ENCODE results near the gene CELSR1. TPM values are rescaled to one million over a fixed set of nuclear protein-coding genes. Genes with fewer than 3 reads are reported as not detected.

The CELSR1 gene
- total RNA-seq, 1 donor from 2014 or later, result 18.6 TPM

DNA sequence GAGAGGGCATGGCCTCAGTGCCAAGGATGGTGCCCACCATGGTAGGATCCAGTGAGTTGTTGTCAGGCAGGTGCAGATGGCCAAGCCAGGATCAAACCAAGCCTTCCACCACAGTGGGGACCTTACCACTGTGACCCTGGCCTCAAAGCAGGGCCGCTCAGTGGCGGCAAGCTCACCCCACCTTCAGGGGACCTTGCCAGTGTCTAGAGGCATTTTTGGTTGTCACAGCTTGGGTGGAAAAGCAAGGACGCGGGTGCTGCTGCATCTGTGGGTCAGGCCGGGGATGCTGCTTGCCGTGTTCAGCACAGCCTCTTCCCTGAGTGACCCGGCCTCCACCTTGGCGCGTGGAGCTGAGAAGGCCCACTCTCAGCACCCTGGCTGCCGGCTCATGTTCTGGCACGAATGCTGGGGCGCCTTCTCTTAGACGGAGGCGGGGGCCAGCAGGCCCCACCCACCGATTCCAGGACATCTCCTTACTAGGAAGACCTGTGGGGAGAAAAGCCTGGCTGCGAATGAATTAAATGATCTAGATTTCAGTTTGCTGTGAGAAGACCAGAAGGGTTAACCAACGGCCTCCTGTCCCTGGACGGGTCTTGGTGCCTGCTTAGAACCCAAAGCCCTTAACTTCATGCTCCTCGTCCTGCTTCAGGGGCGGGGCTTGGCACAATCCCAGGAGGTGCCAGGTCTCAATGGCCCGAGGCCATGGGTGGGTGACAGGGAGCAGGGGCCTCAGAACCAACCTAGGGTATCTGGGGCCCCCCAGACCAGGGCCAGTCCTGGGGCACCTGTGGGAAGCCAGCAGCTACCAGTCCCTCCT, 183.0 kb downstream of the CELSR1 start:
- DNase-seq (ENCODE audit: low read depth in 2 of 2), result no peak

- no peak for DNase-seq (ENCODE audit: low read depth in 2 of 2)
Measured at GRCh38 chr22:46353483-46354105, 183.8 kb downstream of the CELSR1 start.

DNA sequence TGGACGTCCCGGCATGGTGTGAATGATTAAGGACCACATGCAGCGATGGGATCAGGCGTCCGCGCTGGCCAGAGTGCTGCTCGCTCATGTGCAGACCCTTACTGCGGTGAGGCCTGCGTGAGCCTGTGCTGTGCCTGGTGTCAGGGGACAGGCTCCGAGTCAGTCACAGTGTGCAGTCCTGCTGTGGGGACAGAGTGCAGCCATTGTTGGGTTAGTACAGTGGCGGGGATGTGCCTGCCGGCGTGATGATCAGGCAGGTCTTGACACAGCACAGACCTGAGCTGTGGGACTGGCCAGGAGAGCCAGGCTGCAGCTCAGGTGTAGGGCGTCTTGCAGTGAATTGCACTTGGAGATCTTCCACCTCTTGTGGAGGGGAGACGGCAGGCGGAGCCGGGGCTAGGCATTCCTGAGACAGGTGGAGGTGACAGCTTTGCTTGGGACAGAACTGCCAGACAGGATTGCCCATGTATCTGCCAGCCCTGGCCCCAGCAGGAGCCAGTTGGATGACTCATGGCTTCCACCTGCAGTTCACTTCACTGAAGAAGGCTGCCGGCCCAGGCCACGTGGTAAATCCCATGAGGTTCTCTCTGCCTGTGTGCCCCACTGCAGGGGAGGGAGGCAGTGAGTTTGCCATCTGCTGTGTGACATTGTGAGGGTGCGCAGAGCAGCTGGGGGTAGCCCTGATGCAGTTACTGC, 184.6 kb downstream of the CELSR1 start:
- peak in 1 of 2 donors; percentile 78 for DNase-seq (ENCODE audit: low read depth in 2 of 2)

DNA sequence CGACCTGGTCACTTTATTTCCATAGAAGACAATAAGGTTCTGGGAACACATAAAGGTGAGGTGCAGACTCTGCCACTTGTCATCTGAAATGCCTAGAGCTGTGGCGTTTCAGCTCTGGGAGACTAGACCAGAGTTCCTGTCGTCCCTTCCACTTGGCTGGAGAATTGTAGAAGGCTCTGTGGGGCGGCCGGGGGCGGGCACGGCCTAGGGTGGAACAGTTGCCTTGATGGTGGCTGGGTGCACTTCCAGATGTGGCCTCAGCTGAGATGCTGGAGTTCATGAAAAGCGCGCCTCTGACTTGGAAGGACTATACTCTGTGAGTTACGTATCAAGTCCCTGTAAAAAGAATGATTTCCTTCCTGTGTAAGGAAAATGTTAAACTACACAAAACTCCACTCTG, 185.1 kb downstream of the CELSR1 start:
- DNase-seq (ENCODE audit: low read depth in 2 of 2), result no peak

GRCh38 chr22:46351767-46352166, 185.7 kb downstream of the CELSR1 start:
- no peak for DNase-seq (ENCODE audit: low read depth in 2 of 2)

- DNase-seq (ENCODE audit: low read depth in 2 of 2), result no peak
Measured at GRCh38 chr22:46351131-46351735, 186.2 kb downstream of the CELSR1 start.

DNA sequence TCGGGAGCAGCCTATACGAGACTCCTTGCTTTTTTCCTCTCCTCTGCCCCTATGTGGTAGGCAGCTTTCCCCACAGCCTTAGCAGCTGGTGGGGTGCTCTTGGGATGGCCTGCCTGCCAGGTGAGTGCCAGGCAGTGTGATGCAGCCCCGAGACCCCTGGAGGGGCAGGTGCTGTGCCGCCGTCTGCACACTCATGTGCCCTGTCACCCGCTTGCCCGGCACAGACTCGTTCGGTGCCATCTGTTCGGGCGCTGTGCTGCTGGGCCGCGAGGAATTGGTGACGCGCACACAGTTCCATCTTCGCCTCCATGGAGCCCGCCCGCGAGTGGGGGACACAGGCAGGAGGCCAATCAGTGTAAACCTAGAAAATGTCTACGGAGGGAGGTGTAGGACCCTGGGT, 186.8 kb downstream of the CELSR1 start:
- DNase-seq (ENCODE audit: low read depth in 2 of 2), result no peak

DNA sequence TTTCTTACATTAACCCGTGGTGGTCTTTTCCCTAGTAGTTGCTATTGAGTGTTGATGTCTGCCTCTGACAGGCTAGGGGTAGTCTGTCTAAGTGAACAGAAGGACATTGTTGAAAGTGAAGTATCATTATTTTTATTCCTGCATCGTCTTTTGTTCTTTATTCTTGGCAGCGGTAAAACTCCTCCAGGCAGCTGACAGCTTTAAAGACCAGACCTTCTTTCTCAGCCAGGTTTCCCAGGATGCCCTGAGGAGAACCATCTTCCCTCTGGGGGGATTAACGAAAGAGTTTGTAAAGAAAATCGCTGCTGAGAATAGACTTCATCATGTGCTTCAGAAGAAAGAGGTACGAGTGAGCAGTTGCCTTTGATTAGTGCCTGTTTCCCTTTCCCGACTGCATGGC, 187.3 kb downstream of the CELSR1 start:
- DNase-seq (ENCODE audit: low read depth in 2 of 2), result no peak

DNA sequence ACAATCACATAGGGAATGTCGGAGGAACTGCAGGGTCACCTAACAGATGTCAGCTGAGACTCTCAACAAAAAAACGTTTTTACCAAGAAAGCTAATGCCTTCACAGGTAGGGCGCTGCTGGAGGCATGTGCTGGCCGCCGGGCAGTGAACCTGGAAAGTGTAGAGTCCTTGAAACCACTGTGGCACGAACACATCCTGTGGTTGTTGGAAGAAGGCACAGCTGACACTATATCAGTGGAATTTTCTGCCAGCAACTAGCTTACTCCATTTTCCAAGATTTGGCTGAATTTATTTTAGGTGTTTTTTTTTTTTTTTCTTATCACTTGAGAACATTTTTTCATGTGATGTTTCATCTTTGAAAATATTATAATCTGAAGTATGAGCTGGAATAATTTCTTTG, 187.7 kb downstream of the CELSR1 start:
- DNase-seq (ENCODE audit: low read depth in 2 of 2), result no peak

GRCh38 chr22:46349238-46349637, 188.2 kb downstream of the CELSR1 start:
- no peak for DNase-seq (ENCODE audit: low read depth in 2 of 2)

GRCh38 chr22:46348099-46348695, 189.2 kb downstream of the CELSR1 start:
- DNase-seq (ENCODE audit: low read depth in 2 of 2), result no peak

GRCh38 chr22:46347646-46348045, 189.8 kb downstream of the CELSR1 start:
- DNase-seq (ENCODE audit: low read depth in 2 of 2), result no peak

DNA sequence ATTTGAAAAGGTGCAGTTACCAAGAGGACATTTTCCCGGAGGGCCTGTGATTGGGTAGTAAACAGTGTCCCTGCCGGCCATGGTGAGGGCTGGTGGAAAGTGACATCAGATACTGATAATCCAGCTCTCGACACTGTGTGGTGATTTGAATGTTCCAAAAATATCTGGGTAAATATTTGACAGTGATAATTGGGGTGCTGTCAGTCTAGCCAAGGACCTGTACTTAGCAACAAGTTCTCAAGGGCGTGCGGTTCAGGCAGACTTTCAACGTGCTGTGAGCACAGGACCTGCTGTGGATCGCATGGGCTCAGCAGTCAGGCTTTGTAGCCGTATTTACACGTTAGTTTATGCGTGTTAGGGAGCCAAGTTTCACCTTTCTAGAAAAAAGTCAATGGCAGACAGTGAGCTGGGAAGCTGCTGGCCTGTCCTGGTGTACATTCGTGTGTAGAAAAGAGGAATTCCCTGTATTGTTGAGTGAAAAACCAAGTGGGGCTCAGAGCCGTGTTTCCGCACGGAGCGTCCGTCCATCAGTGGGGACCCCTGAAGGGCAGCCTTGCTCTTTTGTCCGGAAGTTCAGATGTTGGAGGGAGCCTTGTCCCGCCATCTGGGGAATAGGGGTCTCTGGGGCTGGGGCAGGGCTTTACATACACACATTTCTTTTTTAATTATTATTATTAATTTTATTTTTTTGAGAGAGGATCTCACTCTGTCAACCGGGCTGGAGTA, 190.6 kb downstream of the CELSR1 start:
- no peak for DNase-seq (ENCODE audit: low read depth in 2 of 2)

GRCh38 chr22:46340676-46341075, 196.7 kb downstream of the CELSR1 start:
- DNase-seq (ENCODE audit: low read depth in 2 of 2), result no peak

DNA sequence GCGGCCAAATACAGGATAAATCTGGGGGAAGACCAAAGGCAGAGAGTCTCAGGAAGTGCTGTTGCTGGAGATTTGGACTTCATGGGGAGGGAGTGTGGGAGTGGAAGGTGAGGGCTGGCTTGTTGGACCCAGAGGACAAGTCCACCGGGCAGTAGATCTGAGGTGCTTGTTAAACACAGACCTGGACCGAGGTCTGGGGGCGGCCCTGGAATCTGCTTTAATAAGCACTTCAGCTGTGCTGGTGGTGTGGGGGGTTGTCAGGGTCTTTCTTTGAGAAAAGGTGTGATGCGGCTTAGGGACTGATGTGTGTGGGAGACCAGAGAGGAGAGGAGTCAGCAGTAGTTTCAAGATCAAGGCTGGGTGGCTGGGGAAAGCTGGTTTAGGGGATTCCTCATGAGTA, 197.5 kb downstream of the CELSR1 start:
- DNase-seq (ENCODE audit: low read depth in 2 of 2), result no peak

DNA sequence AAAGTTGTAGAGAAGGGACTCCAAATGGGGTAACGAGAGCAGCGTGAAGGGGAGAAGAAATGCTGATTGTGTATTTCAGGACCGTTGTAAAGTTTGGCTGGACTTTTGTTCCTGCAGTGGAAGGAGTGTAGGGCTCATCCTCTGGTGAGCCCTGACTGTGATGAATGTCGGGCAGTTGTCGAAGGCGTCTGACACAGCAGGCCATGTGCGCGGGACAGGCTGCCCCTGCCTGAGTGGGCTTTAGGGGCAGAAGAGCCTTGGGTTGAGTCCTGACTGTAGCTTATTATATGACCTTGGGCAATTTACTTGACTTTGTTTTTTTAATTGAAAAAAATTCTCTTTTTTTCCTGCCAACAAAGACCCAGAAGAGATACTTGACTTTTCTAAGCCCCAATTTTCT, 198.8 kb downstream of the CELSR1 start:
- DNase-seq (ENCODE audit: low read depth in 2 of 2), result no peak

DNA sequence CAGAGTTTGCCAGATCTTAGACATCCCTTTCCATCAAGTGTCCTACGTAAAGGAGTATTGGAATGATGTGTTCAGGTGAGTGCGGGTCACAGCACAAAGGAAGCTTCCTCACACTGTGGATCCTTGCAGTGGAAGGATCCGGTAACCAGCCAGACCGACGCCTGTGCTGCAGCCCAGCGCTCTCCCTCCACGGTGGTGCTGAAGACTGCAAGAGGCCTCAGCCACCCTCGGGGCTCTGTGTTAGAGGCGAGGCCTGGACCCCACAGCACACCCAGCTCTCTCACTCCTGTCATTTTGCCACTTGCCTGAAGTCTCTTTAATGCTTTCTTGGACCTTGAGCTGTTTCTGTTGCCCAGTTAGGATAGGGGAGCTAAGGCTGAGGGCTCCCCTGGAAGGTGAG, 199.6 kb downstream of the CELSR1 start:
- no peak for DNase-seq (ENCODE audit: low read depth in 2 of 2)

GRCh38 chr22:46336119-46337078, 201.0 kb downstream of the CELSR1 start:
- DNase-seq (ENCODE audit: low read depth in 2 of 2), result peak in 1 of 2 donors; percentile 42

DNA sequence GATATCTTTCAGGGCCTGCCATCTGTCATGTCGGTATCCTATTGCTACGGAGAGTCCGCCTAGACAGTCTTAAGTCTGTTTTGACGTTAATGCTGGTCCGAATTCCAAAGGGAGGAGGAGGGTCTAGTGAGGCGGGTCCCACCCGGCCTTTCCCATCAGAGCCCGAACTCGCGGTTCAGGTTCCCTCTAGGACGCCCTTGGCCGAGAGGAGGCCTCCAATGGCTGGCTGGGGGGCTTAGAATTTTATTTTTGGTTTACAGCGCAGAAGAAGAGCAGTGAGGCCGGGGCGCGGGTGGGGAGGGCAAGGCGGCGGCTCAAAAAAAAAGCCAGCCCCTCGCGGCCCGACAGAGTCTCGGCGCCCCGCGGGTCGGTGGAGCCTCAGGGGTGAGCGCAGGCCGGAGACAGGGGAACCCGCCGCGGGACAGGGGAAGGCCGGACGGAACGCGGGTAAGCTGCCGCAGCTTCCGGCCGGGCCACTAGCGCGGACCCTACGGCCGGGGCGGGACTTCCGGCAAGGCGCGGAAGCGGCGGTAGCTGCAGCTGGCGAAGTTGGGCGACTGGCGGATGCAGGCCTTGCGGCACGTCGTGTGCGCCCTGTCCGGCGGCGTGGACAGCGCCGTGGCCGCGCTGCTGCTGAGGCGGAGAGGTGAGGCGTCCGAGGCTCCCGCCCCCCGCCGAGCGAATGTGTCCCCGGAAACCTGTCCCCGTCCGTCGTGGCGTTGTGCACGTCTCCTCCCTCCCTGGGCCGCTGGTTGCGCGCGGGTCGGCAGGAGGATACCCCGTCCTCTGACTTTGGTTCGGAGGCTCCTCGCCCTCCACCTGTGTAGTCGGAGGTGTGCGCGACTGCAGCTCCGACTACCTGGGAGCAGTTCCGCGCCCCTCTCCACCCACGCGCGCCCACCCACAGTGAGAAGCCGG, 202.0 kb downstream of the CELSR1 start, which contains the start of gene TRMU:
TRMU (plus strand) TSS at position 514 of the 918 bp plus-strand sequence; CDS start at position 565, 51 bp downstream.
- DNase-seq (ENCODE audit: low read depth in 2 of 2), result peak; percentile 74 to 91

Measured in dermis microvascular lymphatic vessel endothelial cell (primary cell).